H9 (cell line): Measurements from ENCODE around the gene NUDT14. TPM values are rescaled to one million over a fixed set of nuclear protein-coding genes. Genes with fewer than 3 reads are reported as not detected.

Source experiments
- DNase-seq: peaks from one replicate; pipeline ENCODE4 v3.0.0-alpha.2; 2017
- H2AFZ ChIP-seq: one replicate; pipeline ENCODE4 v1.6.1; 2013; ENCODE audit warnings: mild to moderate bottlenecking, low read length, control low read depth, moderate library complexity
- H2AK5ac ChIP-seq: 2 replicates; pipeline ENCODE4 v1.6.1; 2013; ENCODE audit warnings: low read length, control low read depth, mixed read lengths; ENCODE audit not compliant: insufficient read length
- H2BK120ac ChIP-seq: one replicate; pipeline ENCODE4 v1.6.1; 2013; ENCODE audit warnings: low read depth, mild to moderate bottlenecking, low read length, control low read depth, inconsistent platforms; ENCODE audit not compliant: poor library complexity, severe bottlenecking
- H2BK12ac ChIP-seq: 2 replicates; pipeline ENCODE4 v1.6.1; 2013; ENCODE audit warnings: low read length, control low read depth, mixed read lengths, low read depth; ENCODE audit not compliant: insufficient read length
- H2BK15ac ChIP-seq: 2 replicates; pipeline ENCODE4 v1.6.1; 2013; ENCODE audit warnings: low read depth, low read length, control low read depth
- H2BK20ac ChIP-seq: one replicate; pipeline ENCODE4 v1.6.1; 2013; ENCODE audit warnings: low read depth, mild to moderate bottlenecking, low read length, control low read depth, inconsistent platforms; ENCODE audit not compliant: poor library complexity, severe bottlenecking
- H2BK5ac ChIP-seq: 2 replicates; pipeline ENCODE4 v1.6.1; 2013; ENCODE audit warnings: low read length, control low read depth, mixed read lengths; ENCODE audit not compliant: insufficient read length
- H3K14ac ChIP-seq: 2 replicates; pipeline ENCODE4 v1.6.1; 2013; ENCODE audit warnings: low read length, control low read depth; ENCODE audit not compliant: insufficient read depth
- H3K18ac ChIP-seq: 2 replicates; pipeline ENCODE4 v1.6.1; 2013; ENCODE audit warnings: low read depth, mild to moderate bottlenecking, mixed read lengths, low read length, control low read depth; ENCODE audit not compliant: insufficient read length
- H3K23ac ChIP-seq: 2 replicates; pipeline ENCODE4 v1.6.1; 2013; ENCODE audit warnings: low read length, control low read depth, mixed read lengths, low read depth; ENCODE audit not compliant: insufficient read length
- H3K23me2 ChIP-seq: 2 replicates; pipeline ENCODE4 v1.6.1; 2013; ENCODE audit warnings: low read depth, mild to moderate bottlenecking, mixed read lengths, low read length, control low read depth; ENCODE audit not compliant: insufficient read length, poor library complexity, severe bottlenecking
- H3K27ac ChIP-seq: 2 replicates; pipeline ENCODE4 v1.5.1; 2013; ENCODE audit warnings: low read length, control low read depth, mixed read lengths, low read depth; ENCODE audit not compliant: insufficient read length
- H3K27me3 ChIP-seq: 2 replicates; pipeline ENCODE4 v1.6.1; 2013; ENCODE audit warnings: low read length, control low read depth, inconsistent platforms; ENCODE audit not compliant: insufficient read depth
- H3K4ac ChIP-seq: 2 replicates; pipeline ENCODE4 v1.6.1; 2013; ENCODE audit warnings: low read depth, mild to moderate bottlenecking, control low read depth, inconsistent platforms, low read length, moderate library complexity
- H3K4me1 ChIP-seq: 2 replicates; pipeline ENCODE4 v1.6.1; 2013; ENCODE audit warnings: low read length, control low read depth, inconsistent platforms; ENCODE audit not compliant: insufficient read depth
- H3K4me2 ChIP-seq: 2 replicates; pipeline ENCODE4 v1.6.1; 2013; ENCODE audit warnings: low read length, control low read depth, mixed read lengths; ENCODE audit not compliant: insufficient read length, insufficient read depth
- H3K56ac ChIP-seq: 2 replicates; pipeline ENCODE4 v1.6.1; 2013; ENCODE audit warnings: low read depth, mild to moderate bottlenecking, mixed read lengths, low read length, control low read depth; ENCODE audit not compliant: insufficient read length
- H3K79me1 ChIP-seq: 2 replicates; pipeline ENCODE4 v1.6.1; 2013; ENCODE audit warnings: low read depth, mild to moderate bottlenecking, moderate library complexity, low read length, control low read depth, inconsistent platforms; ENCODE audit not compliant: insufficient read depth, poor library complexity, severe bottlenecking
- H3K79me2 ChIP-seq: 2 replicates; pipeline ENCODE4 v1.6.1; 2013; ENCODE audit warnings: low read length, control low read depth, inconsistent platforms; ENCODE audit not compliant: insufficient read depth
- H3K9ac ChIP-seq: 2 replicates; pipeline ENCODE4 v1.6.1; 2013; ENCODE audit warnings: low read length, control low read depth, mixed read lengths; ENCODE audit not compliant: insufficient read length; ENCODE audit errors: extremely low read depth
- H3K9me3 ChIP-seq: one replicate; pipeline ENCODE4 v1.6.1; 2013; ENCODE audit warnings: low read depth, low read length, inconsistent platforms; ENCODE audit not compliant: control insufficient read depth
- H3T11ph ChIP-seq: one replicate; pipeline ENCODE4 v1.6.1; 2013; ENCODE audit warnings: mild to moderate bottlenecking, low read length, control low read depth, inconsistent platforms
- H4K20me1 ChIP-seq: one replicate; pipeline ENCODE4 v1.6.1; 2013; ENCODE audit not compliant: control insufficient read depth, insufficient read length, insufficient read depth
- H4K5ac ChIP-seq: 2 replicates; pipeline ENCODE4 v1.6.1; 2013; ENCODE audit warnings: low read depth, mild to moderate bottlenecking, mixed read lengths, low read length, control low read depth; ENCODE audit not compliant: insufficient read length
- H4K8ac ChIP-seq: replicated peaks from 2 replicates; pipeline ENCODE4 v1.6.1; 2013; ENCODE audit warnings: low read length, control low read depth, mixed read lengths, low read depth; ENCODE audit not compliant: insufficient read length
- H4K91ac ChIP-seq: 2 replicates; pipeline ENCODE4 v1.6.1; 2013; ENCODE audit warnings: low read depth, mild to moderate bottlenecking, moderate library complexity, mixed read lengths, low read length, control low read depth; ENCODE audit not compliant: insufficient read length
- H3K27ac Mint-ChIP-seq, 3 experiments: 2 replicates in 2 of 3; 3 replicates in 1 of 3; pipeline ENCODE4 v1.8.0; 2020 to 2021; ENCODE audit warnings: mixed read lengths in 3 of 3, mild to moderate bottlenecking in 1 of 3, moderate library complexity in 1 of 3
- H3K27me3 Mint-ChIP-seq: 2 replicates; pipeline ENCODE4 v1.8.0; 2021; ENCODE audit warnings: low read depth, mild to moderate bottlenecking, moderate library complexity, mixed read lengths
- H3K36me3 Mint-ChIP-seq, 3 experiments: 2 replicates in 2 of 3; 3 replicates in 1 of 3; pipeline ENCODE4 v1.8.0; 2020 to 2021; ENCODE audit warnings: low read depth in 3 of 3, mixed read lengths in 3 of 3; ENCODE audit not compliant: insufficient read depth in 1 of 3
- H3K4me1 Mint-ChIP-seq, 2 experiments: 2 replicates each; pipeline ENCODE4 v1.8.0; 2020; ENCODE audit warnings: mixed read lengths in 2 of 2
- H3K4me3 Mint-ChIP-seq, 2 experiments: 2 replicates in 1 of 2; 3 replicates in 1 of 2; pipeline ENCODE4 v1.8.0; 2020 to 2021; ENCODE audit warnings: mild to moderate bottlenecking in 2 of 2, mixed read lengths in 2 of 2, moderate library complexity in 1 of 2
- H3K9me3 Mint-ChIP-seq, 2 experiments: 2 replicates in 1 of 2; 3 replicates in 1 of 2; pipeline ENCODE4 v1.8.0; 2020; ENCODE audit warnings: mild to moderate bottlenecking in 2 of 2, mixed read lengths in 2 of 2, moderate library complexity in 1 of 2
- CTCF ChIP-seq: fragments of 200-600 bp; sonication (generic); conservative IDR thresholded peaks from 3 replicates; pipeline ENCODE4 v1.8.0; 2021; ENCODE audit warnings: antibody characterized with exemption, mild to moderate bottlenecking
- WGBS: extraction: QIAGEN DNeasy Blood & Tissue Kit; methylation state at CpG from one replicate; pipeline ENCODE4 v1.1.7; 2013; ENCODE audit warnings: missing lambda C conversion rate, low lambda C conversion rate, mixed read lengths; ENCODE audit not compliant: insufficient read length; ENCODE audit errors: extremely low coverage; 5-methylcytosine and 5-hydroxymethylcytosine counted together
- total RNA-seq: library from RNA; stranded (reverse); gene quantifications from 2 replicates; pipeline ENCODE4 v1.2.1, GENCODE V29; 2021

The NUDT14 gene
- total RNA-seq, 1 experiment from 2014 or later: 41.1 TPM

GRCh38 chr14:105201925-105202513 is 20.9 kb upstream of the NUDT14 start:
- no peak overlapping the region for H3K4me2 ChIP-seq
- Mint-ChIP-seq H3K27ac (no peak overlapping the region), H3K27me3 (peaks cover 28% of the 10 kb centered on the region), H3K36me3 (no peaks in the 10 kb centered on the region), H3K9me3 (no peaks in the 10 kb centered on the region), H3K4me3 (no peak overlapping the region), H3K4me1 (peaks cover 0 to 3% of the 10 kb centered on the region in 2 experiments; a peak in 1 of 4 replicates)
- no peak overlapping the region for H4K8ac ChIP-seq
- H2BK5ac ChIP-seq: no peak overlapping the region
- no peak overlapping the region for H2BK15ac ChIP-seq
- no peaks in the 10 kb centered on the region for H3K4me1 ChIP-seq
- no peak overlapping the region for H3K56ac ChIP-seq
- WGBS: no CpG with 5 or more reads among the region's 20 CpGs
- no peaks in the 10 kb centered on the region for H3K79me1 ChIP-seq
- no peak for DNase-seq
- H3K18ac ChIP-seq: no peak overlapping the region
- H3K23me2 ChIP-seq: no peaks in the 10 kb centered on the region
- no peak overlapping the region for H3K4ac ChIP-seq
- no peak overlapping the region for H3K23ac ChIP-seq
- no peak overlapping the region for H2AK5ac ChIP-seq
- H3K14ac ChIP-seq: no peak overlapping the region
- no peak overlapping the region for H4K91ac ChIP-seq
- H3K27me3 ChIP-seq: no peaks in the 10 kb centered on the region; the same call in 1 of the 2 replicates
- no peak overlapping the region for H2BK12ac ChIP-seq
- no peak overlapping the region for H3T11ph ChIP-seq
- H4K20me1 ChIP-seq: no peaks in the 10 kb centered on the region
- no peak overlapping the region for H3K9ac ChIP-seq
- H2BK120ac ChIP-seq: no peak overlapping the region
- H2BK20ac ChIP-seq: no peak overlapping the region
- H3K79me2 ChIP-seq: no peaks in the 10 kb centered on the region
- no peak for TF ChIP-seq CTCF
- no peak overlapping the region for H2AFZ ChIP-seq
- no peak overlapping the region for H3K27ac ChIP-seq
- H3K9me3 ChIP-seq: no peaks in the 10 kb centered on the region
- H4K5ac ChIP-seq: no peak overlapping the region
